NCI-H1105 treated with DMSO at 0.1 percent for 48 hours (cell line): ENCODE measurements around the gene MECR.
"Not testable (repeated sequence)": the region's sequence is repeated elsewhere in the genome, so short reads cannot be mapped to it uniquely, and the experiment has no call there.

Source experiments
- DNase-seq: peaks from one replicate; lab custom pipeline; 2025; lab: John Stamatoyannopoulos, UW

MECR gene

GRCh38 chr1:29235955-29236711, 5.4 kb upstream of the MECR start, which contains the start of gene PTPRU:
TSS of gene PTPRU (plus strand) at chr1:29236522. CDS start at chr1:29236645, 123 bp downstream.
- DNase-seq = peak; percentile 60

- not testable (repeated sequence) for DNase-seq
These were observed 4.1 kb upstream of the MECR start for GRCh38 chr1:29234881-29235280.

GRCh38 chr1:29234471-29234870, 3.7 kb upstream of the MECR start:
- DNase-seq = no peak

- no peak for DNase-seq
These were observed 3.0 kb upstream of the MECR start for GRCh38 chr1:29233693-29234092.

GRCh38 chr1:29232387-29232786, 1.7 kb upstream of the MECR start:
- no peak for DNase-seq

- no peak for DNase-seq
These were observed 556 bp downstream of the MECR start for GRCh38 chr1:29230204-29230552.

GRCh38 chr1:29227511-29227910, 3.2 kb downstream of the MECR start:
- DNase-seq = no peak

- DNase-seq = no peak
These were observed 5.4 kb downstream of the MECR start for GRCh38 chr1:29225361-29225760.

- no peak for DNase-seq
These were observed 6.3 kb downstream of the MECR start for GRCh38 chr1:29224356-29224837.

GRCh38 chr1:29223521-29223920, 7.2 kb downstream of the MECR start:
- no peak for DNase-seq

- no peak for DNase-seq
These were observed 8.0 kb downstream of the MECR start for GRCh38 chr1:29222686-29223085.

GRCh38 chr1:29222260-29222659, 8.5 kb downstream of the MECR start:
- DNase-seq = not testable (repeated sequence)

GRCh38 chr1:29221296-29221695, 9.4 kb downstream of the MECR start:
- no peak for DNase-seq

GRCh38 chr1:29218223-29218622, 12.5 kb downstream of the MECR start:
- no peak for DNase-seq

GRCh38 chr1:29217633-29218032, 13.1 kb downstream of the MECR start:
- DNase-seq = no peak

- DNase-seq = peak; percentile 13
These were observed 17.7 kb downstream of the MECR start for GRCh38 chr1:29213055-29213454.

- no peak for DNase-seq
These were observed 19.4 kb downstream of the MECR start for GRCh38 chr1:29211086-29212030.

- no peak for DNase-seq
These were observed 20.3 kb downstream of the MECR start for GRCh38 chr1:29210278-29211085.

GRCh38 chr1:29209173-29209572, 21.6 kb downstream of the MECR start:
- DNase-seq = no peak

GRCh38 chr1:29208442-29208841, 22.3 kb downstream of the MECR start:
- DNase-seq = no peak

- DNase-seq = peak; percentile 89
These were observed 28.0 kb downstream of the MECR start for GRCh38 chr1:29202584-29203340.
